OCI-LY3 (cell line): ENCODE results near the gene ELK3.

Source experiments
- EZH2phosphoT487 ChIP-seq: fragments of 200-600 bp; shearing (Covaris generic); IDR thresholded peaks from 2 replicates; pipeline ENCODE4 v1.6.1; 2018; ENCODE audit warnings: antibody characterized with exemption, mixed run types, low read depth
- TF ChIP-seq, protein P1 (sequence below): fragments of 200-600, 300-600 bp; sonication (generic); IDR thresholded peaks from 2 replicates; pipeline ENCODE4 v1.5.1; 2014; ENCODE audit warnings: antibody characterized with exemption, low read length, low read depth

DNA sequence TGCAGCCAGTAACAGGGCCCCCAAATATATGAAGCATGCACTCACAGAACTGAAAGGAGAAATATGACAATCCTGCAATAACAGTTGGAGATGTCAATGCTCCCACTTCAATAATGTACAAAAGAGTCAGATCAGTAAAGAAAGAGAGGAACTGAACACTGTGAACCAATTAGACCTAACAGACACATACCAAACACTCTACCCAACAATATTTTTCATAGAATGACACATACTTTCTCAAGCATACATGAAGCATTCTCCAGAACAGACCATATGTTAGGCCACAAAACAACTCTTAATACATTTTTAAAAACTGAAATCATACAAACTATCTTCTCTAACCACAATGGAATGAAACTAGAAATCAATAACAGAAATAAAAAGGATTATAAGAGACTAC lies 80.2 kb downstream of the ELK3 start:
- TF ChIP-seq, protein P1, sequence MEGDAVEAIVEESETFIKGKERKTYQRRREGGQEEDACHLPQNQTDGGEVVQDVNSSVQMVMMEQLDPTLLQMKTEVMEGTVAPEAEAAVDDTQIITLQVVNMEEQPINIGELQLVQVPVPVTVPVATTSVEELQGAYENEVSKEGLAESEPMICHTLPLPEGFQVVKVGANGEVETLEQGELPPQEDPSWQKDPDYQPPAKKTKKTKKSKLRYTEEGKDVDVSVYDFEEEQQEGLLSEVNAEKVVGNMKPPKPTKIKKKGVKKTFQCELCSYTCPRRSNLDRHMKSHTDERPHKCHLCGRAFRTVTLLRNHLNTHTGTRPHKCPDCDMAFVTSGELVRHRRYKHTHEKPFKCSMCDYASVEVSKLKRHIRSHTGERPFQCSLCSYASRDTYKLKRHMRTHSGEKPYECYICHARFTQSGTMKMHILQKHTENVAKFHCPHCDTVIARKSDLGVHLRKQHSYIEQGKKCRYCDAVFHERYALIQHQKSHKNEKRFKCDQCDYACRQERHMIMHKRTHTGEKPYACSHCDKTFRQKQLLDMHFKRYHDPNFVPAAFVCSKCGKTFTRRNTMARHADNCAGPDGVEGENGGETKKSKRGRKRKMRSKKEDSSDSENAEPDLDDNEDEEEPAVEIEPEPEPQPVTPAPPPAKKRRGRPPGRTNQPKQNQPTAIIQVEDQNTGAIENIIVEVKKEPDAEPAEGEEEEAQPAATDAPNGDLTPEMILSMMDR: no peak
- TF ChIP-seq EZH2phosphoT487: no peak
